Fibroblast of peridontal ligament (primary cell): ENCODE measurements around the gene PRRC2B.
A peak's percentile ranks its signal among the peaks of the same experiment; 100 is the strongest.
"Not testable (repeated sequence)": the region's sequence is repeated elsewhere in the genome, so short reads cannot be mapped to it uniquely, and the experiment has no call there.

Source experiments
- DNase-seq: peaks from one replicate; pipeline ENCODE4 v3.0.0-alpha.2; 2010; ENCODE audit errors: extremely low read depth

PRRC2B gene

DNA sequence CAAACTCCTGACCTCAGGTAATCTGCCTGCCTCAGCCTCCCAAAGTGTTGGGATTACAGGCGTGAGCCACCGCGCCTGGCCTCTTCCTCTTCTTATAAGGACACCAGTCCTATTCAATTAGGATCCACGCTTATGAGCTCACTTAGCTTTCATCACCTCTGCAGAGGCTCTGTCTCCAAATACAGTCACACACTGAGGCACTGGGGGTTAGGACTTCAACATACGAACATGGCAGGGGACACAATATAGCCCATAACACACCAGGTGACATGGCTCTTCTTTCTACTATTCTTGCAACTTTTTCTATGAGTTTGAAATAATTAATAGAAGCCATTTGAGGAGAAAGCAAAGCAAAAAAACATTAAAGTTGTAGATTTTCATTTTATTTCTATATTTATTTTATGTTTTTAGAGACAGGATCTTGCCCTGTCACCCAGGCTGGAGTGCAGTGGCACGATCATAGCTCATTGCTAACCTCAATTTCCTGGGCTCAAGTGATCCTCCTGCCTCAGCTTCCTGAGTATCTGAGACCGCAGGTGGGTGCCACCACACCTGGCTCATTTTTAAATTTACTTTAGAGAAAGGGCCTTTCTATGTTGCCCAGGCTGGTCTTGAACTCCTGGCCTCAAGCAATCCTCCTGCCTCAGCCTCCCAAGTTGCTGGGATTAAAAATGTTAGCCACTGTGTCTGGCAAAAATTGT lies 145.5 kb downstream of the PRRC2B start:
- DNase-seq: no peak

GRCh38 chr9:131543141-131543540 lies 149.3 kb downstream of the PRRC2B start:
- DNase-seq: peak; percentile 5

DNA sequence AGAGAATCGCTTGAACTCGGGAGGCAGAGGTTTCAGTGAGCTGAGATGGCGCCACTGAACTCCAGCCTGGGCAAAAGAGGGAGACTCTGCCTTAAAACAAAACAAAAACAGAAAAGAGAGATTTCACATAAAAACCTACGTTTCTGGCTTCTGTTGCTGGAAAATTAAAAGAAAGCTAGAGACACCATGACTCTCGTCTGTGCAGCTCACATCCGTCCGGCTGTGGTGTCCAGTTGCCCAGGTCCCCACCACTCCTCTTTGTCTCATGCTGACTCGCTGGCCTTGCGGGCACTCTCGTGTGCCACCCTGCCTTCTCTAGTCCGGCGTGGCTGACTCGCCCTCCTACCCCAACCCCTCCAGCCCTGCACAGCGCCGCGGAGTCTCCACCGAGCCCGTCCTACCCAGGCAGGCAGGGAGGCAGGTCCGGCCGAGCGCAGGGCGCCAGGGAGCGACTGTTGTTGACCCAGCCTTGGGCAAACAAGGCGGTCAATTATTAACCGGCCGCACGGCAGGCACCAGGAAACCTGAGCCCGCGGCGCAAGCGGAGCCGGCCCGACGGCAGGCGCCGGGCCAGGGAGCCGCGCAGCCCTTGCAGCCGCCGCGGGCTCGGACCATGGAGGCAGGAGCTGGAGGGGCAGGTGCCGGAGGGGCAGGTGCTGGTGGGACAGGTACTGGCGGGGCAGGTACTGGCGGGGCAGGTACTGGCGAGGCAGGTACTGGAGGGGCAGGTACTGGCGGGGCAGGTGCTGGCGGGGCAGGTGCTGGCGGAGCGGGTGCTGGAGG lies 151.3 kb downstream of the PRRC2B start, which contains the start of gene PRRT1B:
Gene PRRT1B (plus strand): TSS at position 521 of the 783 bp plus-strand sequence. CDS start 93 bp downstream, at position 614.
- DNase-seq: no peak

DNA sequence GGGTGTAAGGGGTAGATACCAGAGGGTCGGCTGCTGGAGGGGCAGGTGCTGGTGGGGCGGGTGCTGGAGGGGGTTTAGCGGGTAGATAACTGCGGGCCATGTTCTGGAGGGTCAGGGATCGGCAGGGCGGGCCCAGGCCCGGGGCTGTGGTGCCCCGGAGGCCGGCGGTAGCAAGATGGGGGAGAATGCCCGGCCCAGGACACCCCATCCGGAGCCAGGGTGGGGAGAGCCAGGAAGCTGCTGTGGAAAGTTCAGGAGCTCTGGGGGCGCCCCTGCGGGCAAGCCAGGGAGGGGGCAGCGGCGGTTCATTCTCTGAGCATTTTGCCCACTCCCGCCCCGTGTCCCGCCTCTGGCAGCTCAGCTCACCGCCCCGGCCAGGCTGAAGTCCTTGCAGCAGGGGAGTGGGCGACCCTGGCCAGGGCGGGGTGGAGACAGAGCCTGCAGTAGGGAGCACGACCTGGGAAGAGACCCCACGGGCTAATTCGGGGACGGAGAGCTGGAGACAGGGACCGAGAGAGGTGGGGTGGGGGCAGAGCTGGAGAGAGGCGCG lies 152.0 kb downstream of the PRRC2B start:
- no peak for DNase-seq

DNA sequence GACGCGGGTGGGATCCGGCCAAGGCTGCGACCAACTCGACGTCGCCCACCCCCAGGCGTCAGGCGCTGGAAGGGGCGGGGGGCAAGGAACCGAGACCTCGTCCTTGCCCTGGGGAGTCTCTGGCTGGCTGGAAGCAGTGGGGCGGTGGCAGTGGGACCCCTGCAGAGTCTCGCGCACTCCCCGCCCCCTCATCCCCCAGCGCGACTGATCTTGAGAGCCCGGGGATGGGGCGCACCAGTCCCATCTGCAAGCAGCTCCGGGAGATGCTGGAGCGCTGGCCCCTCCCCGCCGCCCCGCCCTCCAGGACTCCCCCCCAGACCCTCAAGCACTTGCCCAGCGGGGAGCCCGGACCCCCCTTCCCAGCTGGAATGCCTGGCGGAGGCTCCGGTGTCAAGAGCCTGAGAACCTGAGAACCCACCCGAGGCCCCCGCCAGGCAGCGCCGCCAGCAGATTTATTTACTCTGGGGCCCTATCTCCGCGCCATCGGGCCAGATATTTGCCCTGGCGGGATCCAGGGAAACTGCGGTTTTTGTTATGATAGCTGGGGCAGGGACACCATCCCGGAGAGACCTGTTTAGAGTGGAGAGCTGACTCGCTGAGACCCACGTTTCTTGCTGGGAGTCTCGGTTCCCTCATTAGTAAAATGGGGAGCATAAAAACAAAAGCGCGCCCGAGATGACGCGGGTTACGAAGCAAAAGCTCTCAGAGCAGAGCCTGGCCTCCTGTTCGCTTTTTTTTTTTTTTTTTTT lies 152.6 kb downstream of the PRRC2B start:
- peak; percentile 9 for DNase-seq

DNA sequence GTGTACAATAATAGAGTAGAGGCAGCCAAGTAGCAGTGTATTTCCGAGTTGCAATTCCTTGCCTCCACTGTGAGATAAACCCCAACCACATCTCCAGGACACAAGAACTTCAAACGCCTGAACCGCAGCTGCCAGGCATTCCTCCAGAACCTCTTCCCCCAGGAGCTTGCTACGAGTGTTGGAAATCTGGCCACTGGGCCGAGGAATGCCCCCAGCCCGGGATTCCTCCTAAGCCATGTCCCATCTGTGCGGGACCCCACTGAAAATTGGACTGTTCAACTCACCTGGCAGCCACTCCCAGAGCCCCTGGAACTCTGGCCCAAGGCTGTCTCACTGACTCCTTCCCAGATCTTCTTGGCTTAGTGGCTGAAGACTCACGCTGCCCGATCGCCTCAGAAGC lies 155.3 kb downstream of the PRRC2B start:
- not testable (repeated sequence) for DNase-seq
